HAP-1 (cell line): ENCODE results near the gene TMBIM4.

Source experiments
- DNase-seq, 2 experiments: peaks; one replicate each; pipeline ENCODE4 v3.0.0-alpha.2; 2016 to 2020; ENCODE audit warnings: low spot score in 2 of 2
- H3K27me3 ChIP-seq: fragments of 250-450 bp; sonication (Bioruptor Pico); 2 replicates; pipeline ENCODE4 v1.5.1; 2020; ENCODE audit warnings: low read depth, mild to moderate bottlenecking, moderate library complexity
- H3K36me3 ChIP-seq: fragments of 250-450 bp; sonication (Bioruptor Pico); replicated peaks from 2 replicates; pipeline ENCODE4 v1.5.1; 2020; ENCODE audit warnings: mild to moderate bottlenecking
- H3K4me1 ChIP-seq: fragments of 250-450 bp; sonication (Bioruptor Pico); 2 replicates; pipeline ENCODE4 v1.5.1; 2020; ENCODE audit warnings: mild to moderate bottlenecking
- H3K4me3 ChIP-seq: fragments of 250-450 bp; sonication (Bioruptor Pico); 2 replicates; pipeline ENCODE4 v1.5.1; 2020; ENCODE audit warnings: mild to moderate bottlenecking, moderate library complexity
- H3K9me3 ChIP-seq: fragments of 250-450 bp; sonication (Bioruptor Pico); 2 replicates; pipeline ENCODE4 v1.5.1; 2020; ENCODE audit warnings: mild to moderate bottlenecking, moderate library complexity
- in situ Hi-C: fragments of 300-500 bp; cut with MboI; formaldehyde crosslinking; loops from 3 replicates; pipeline ENCODE4 v1.14.3; 2020; ENCODE audit warnings: low sequenced_read_pairs, inconsistent platforms, mixed read lengths

The TMBIM4 gene

DNA sequence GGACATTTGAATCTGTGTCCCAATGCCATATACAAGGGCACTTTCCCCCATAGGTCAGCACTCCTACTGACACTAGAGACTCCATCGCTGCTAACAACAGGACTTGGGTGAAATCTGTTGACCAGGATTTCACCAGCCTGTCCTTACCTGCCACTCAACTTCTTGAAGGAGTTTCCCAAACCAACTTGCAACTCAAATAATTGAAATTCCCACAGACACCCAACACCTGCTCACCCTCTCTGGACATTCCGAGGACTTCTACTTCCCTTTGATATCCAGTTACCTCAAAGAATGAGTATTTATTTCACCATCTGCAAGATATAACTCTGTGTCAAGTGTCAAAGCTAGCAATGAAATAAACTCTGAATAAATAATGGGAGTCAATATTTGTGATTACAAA lies 83.8 kb downstream of the TMBIM4 start:
- no peak overlapping the region for H3K4me3 ChIP-seq
- H3K9me3 ChIP-seq: no peaks in the 10 kb centered on the region
- DNase-seq: no peak
- peaks cover 4% of the 10 kb centered on the region for H3K4me1 ChIP-seq
- H3K36me3 ChIP-seq: no peaks in the 10 kb centered on the region
- H3K27me3 ChIP-seq: 0 out of 2 replicates have a peak, but pooled peaks cover 2% of the 10 kb centered on the region
- in situ Hi-C loops: loop anchor here (25.0 kb wide), 2 partner anchors 524 to 774 kb away; no protein-coding TSS in a partner anchor
